WTC11 (cell line): Measurements from ENCODE around the gene IQCE. TPM values are rescaled to one million over a fixed set of nuclear protein-coding genes. Genes with fewer than 3 reads are reported as not detected.

Experiments
- ATAC-seq: fragments of 200-7000 bp; cut with Tn5 transposase; 2 replicates; pipeline ENCODE4 v1.10.0; 2021; ENCODE audit warnings: mild to moderate bottlenecking, moderate library complexity
- CTCF ChIA-PET: fragments of 300-600 bp; sonication (Branson Sonifier 250); formaldehyde crosslinking; loops from one replicate; lab custom pipeline; 2021; ENCODE audit warnings: antibody characterized with exemption; lab: Charles Lee
- POLR2A ChIA-PET: fragments of 350-600 bp; sonication (Branson Sonifier 250); formaldehyde crosslinking; loops from one replicate; lab custom pipeline; 2021; ENCODE audit warnings: antibody characterized with exemption; lab: Charles Lee
- DNase-seq: peaks from one replicate; pipeline ENCODE4 v3.0.0; 2021; ENCODE audit warnings: low spot score
- H3K27ac Mint-ChIP-seq: 2 replicates; pipeline ENCODE4 v1.8.0; 2021; ENCODE audit warnings: mixed read lengths
- H3K27me3 Mint-ChIP-seq: 2 replicates; pipeline ENCODE4 v1.8.0; 2021; ENCODE audit warnings: low read depth, mild to moderate bottlenecking, moderate library complexity, mixed read lengths
- H3K36me3 Mint-ChIP-seq: 2 replicates; pipeline ENCODE4 v1.8.0; 2021; ENCODE audit warnings: mixed read lengths
- H3K4me1 Mint-ChIP-seq: 2 replicates; pipeline ENCODE4 v1.8.0; 2022; ENCODE audit warnings: mixed read lengths
- H3K4me3 Mint-ChIP-seq: 2 replicates; pipeline ENCODE4 v1.8.0; 2021; ENCODE audit warnings: mild to moderate bottlenecking, moderate library complexity, mixed read lengths
- H3K9me3 Mint-ChIP-seq: 2 replicates; pipeline ENCODE4 v1.8.0; 2021; ENCODE audit warnings: mixed read lengths
- EMX1 ChIP-seq: fragments of 250-450 bp; sonication (Bioruptor Pico); IDR thresholded peaks from 2 replicates; pipeline ENCODE4 v1.8.0; 2021; ENCODE audit warnings: mild to moderate bottlenecking
- ERG ChIP-seq: fragments of 250-450 bp; sonication (Bioruptor Pico); IDR thresholded peaks from 2 replicates; pipeline ENCODE4 v1.8.0; 2021; ENCODE audit warnings: mild to moderate bottlenecking
- JUN ChIP-seq: sonication (generic); formaldehyde crosslinking; IDR thresholded peaks from 2 replicates; pipeline ENCODE4 v1.8.0; 2023; ENCODE audit warnings: mild to moderate bottlenecking, missing genetic modification reagents
- NFYB ChIP-seq: sonication (generic); formaldehyde crosslinking; conservative IDR thresholded peaks from 2 replicates; pipeline ENCODE4 v1.8.0; 2022; ENCODE audit warnings: low read depth, missing genetic modification reagents
- PRRX2 ChIP-seq: fragments of 250-450 bp; sonication (Bioruptor Pico); IDR thresholded peaks from 2 replicates; pipeline ENCODE4 v1.8.0; 2021; ENCODE audit warnings: mild to moderate bottlenecking
- ZBTB21 ChIP-seq: sonication (generic); formaldehyde crosslinking; IDR thresholded peaks from 2 replicates; pipeline ENCODE4 v1.8.1; 2023; ENCODE audit warnings: mild to moderate bottlenecking, missing genetic modification reagents, borderline replicate concordance
- ZBTB43 ChIP-seq: sonication (generic); formaldehyde crosslinking; IDR thresholded peaks from 2 replicates; pipeline ENCODE4 v1.8.1; 2023; ENCODE audit warnings: mild to moderate bottlenecking, missing genetic modification reagents
- ZNF138 ChIP-seq: sonication (generic); formaldehyde crosslinking; conservative IDR thresholded peaks from 2 replicates; pipeline ENCODE4 v1.8.1; 2022; ENCODE audit warnings: mild to moderate bottlenecking, moderate library complexity, missing genetic modification reagents
- total RNA-seq: library from RNA; stranded (reverse); gene quantifications from 3 replicates; pipeline ENCODE4 v1.2.3, GENCODE V29; 2021
- TF ChIP-seq, protein P1 (sequence below): sonication (generic); formaldehyde crosslinking; IDR thresholded peaks from 2 replicates; pipeline ENCODE4 v1.8.1; 2023; ENCODE audit warnings: mild to moderate bottlenecking, missing genetic modification reagents, moderate library complexity
- TF ChIP-seq, protein P2 (sequence below): sonication (generic); formaldehyde crosslinking; IDR thresholded peaks from 2 replicates; pipeline ENCODE4 v1.8.1; 2022; ENCODE audit warnings: mild to moderate bottlenecking, missing genetic modification reagents, moderate library complexity, borderline replicate concordance

Gene IQCE
- total RNA-seq, 1 experiment from 2014 or later = 4.4 TPM

DNA sequence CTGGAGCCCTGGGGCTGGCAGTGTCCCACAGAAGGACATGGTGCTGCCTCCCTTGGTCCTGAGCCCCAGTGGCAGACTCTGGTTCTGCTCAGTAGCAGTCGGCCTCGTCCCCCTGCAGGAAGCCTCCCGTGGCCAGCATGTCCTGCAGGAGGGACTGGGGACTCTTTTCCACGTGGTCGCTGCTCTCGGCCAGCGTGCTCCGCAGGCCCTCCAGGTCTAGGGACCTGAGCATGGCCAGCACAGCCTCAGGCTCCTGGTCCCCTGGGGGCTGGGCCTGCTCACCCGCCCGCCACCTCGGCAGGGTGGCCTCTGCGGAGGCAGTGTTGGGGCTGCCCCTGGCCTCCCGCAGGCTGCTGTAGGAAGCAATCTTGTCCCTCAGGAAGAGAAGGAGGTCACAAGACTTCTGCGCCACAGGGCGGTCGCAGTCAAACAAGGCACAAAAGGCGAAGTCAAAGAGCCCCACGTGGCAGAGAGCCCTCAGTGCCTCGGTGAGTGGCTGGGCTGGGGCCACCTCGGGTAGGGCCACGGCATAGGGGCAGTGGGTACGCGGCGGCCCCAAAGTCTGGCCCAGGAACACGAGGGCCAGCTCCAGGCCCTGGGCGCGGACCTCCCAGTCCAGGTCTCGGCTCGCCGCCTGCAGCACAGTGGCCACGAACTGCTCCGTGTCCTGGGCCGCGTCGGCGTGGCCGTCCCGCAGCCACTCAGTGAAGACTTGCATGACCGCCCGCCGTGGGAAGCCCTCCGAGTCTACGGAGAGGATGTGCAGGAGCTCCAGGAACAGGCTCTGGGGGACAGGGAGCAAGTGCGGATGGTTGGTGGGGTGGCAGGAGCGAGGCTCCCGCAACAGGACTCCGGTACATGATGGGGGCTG is 20.6 kb upstream of the IQCE start:
- no peaks in the 10 kb centered on the region for H3K27me3 Mint-ChIP-seq
- DNase-seq (no peak), ATAC-seq (no peak; the same call in 1 of the 2 replicates)
- H3K9me3 Mint-ChIP-seq = no peaks in the 10 kb centered on the region
- CTCF ChIA-PET = interaction anchor here (1.6 kb wide), 1 partner anchor 69 kb away, joined by 6 read pairs; no protein-coding TSS in a partner anchor
- TF ChIP-seq, protein P1, sequence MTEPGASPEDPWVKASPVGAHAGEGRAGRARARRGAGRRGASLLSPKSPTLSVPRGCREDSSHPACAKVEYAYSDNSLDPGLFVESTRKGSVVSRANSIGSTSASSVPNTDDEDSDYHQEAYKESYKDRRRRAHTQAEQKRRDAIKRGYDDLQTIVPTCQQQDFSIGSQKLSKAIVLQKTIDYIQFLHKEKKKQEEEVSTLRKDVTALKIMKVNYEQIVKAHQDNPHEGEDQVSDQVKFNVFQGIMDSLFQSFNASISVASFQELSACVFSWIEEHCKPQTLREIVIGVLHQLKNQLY = no peak
- TF ChIP-seq, protein P2, sequence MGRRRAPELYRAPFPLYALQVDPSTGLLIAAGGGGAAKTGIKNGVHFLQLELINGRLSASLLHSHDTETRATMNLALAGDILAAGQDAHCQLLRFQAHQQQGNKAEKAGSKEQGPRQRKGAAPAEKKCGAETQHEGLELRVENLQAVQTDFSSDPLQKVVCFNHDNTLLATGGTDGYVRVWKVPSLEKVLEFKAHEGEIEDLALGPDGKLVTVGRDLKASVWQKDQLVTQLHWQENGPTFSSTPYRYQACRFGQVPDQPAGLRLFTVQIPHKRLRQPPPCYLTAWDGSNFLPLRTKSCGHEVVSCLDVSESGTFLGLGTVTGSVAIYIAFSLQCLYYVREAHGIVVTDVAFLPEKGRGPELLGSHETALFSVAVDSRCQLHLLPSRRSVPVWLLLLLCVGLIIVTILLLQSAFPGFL (CRISPR knock-in tag) = no peak
- no peak for TF ChIP-seq EMX1 (CRISPR knock-in tag)
- no peak for TF ChIP-seq ERG
- no peak for TF ChIP-seq PRRX2 (CRISPR knock-in tag)
- H3K36me3 Mint-ChIP-seq = peaks cover 4% of the 10 kb centered on the region
- no peak overlapping the region for H3K27ac Mint-ChIP-seq
- H3K4me1 Mint-ChIP-seq = no peaks in the 10 kb centered on the region
- no peak overlapping the region for H3K4me3 Mint-ChIP-seq
- POLR2A ChIA-PET = no interaction called here

GRCh38 chr7:2539031-2539911 is 19.5 kb upstream of the IQCE start:
- POLR2A ChIA-PET = interaction anchor here (0.6 to 1.1 kb wide), 2 partner anchors 59 to 457 kb away, joined by 3 read pairs; no protein-coding TSS in a partner anchor
- Mint-ChIP-seq H3K27me3 (no peaks in the 10 kb centered on the region), H3K27ac (no peak overlapping the region), H3K36me3 (peaks cover 9% of the 10 kb centered on the region; the same call in 1 of the 2 replicates), H3K4me3 (no peak overlapping the region)
- ATAC-seq (no peak), DNase-seq (no peak)
- no peak for TF ChIP-seq ZBTB21 (CRISPR knock-in tag)
- TF ChIP-seq, all 79 proteins: peak for 0
- CTCF ChIA-PET = interaction anchor here (1.6 kb wide), 1 partner anchor 70 kb away, joined by 6 read pairs; no protein-coding TSS in a partner anchor
- Mint-ChIP-seq H3K4me1 (no peaks in the 10 kb centered on the region), H3K9me3 (no peaks in the 10 kb centered on the region)

GRCh38 chr7:2540133-2540532 is 18.6 kb upstream of the IQCE start:
- ChIA-PET CTCF (no interaction called here), POLR2A (interaction anchor here (1.1 kb wide), 1 partner anchor 60 kb away, joined by 3 read pairs; no protein-coding TSS in a partner anchor)
- H3K4me1 Mint-ChIP-seq = no peaks in the 10 kb centered on the region

More at GRCh38 chr7:2540133-2540532, 18.6 kb upstream of the IQCE start:
- no peak overlapping the region for H3K4me3 Mint-ChIP-seq
- H3K36me3 Mint-ChIP-seq = peaks cover 12% of the 10 kb centered on the region
- no peak overlapping the region for H3K27ac Mint-ChIP-seq
- H3K9me3 Mint-ChIP-seq = no peaks in the 10 kb centered on the region
- no peaks in the 10 kb centered on the region for H3K27me3 Mint-ChIP-seq
- ATAC-seq (no peak), DNase-seq (no peak)
- TF ChIP-seq ZBTB43 (CRISPR knock-in tag) = no peak
- TF ChIP-seq ERG = no peak
- TF ChIP-seq ZNF138 (CRISPR knock-in tag) = no peak
- TF ChIP-seq JUN (CRISPR knock-in tag) = no peak
- no peak for TF ChIP-seq PRRX2 (CRISPR knock-in tag)
- TF ChIP-seq NFYB (CRISPR knock-in tag) = no peak
